Measurements from ENCODE around the gene DDX3X.

- TF ChIP-seq POLR2A (IDR thresholded peaks at IDR 0.05) (no peak), CTCF (IDR thresholded peaks at IDR 0.05) (no peak)
Measured at GRCh38 chrX:41327341-41327740, 6.6 kb upstream of the DDX3X start.

Data from testis (tissue), 2 donors.